Neural progenitor cell (in vitro differentiated cells): Measurements from ENCODE around the gene SPP2. TPM values are rescaled to one million over a fixed set of nuclear protein-coding genes. Genes with fewer than 3 reads are reported as not detected.

Source experiments
- DNase-seq: peaks from one replicate; pipeline ENCODE4 v3.0.0-alpha.2; 2016; ENCODE audit warnings: low spot score
- H2AFZ ChIP-seq: fragments of 200-600 bp; sonication (generic); replicated peaks from 2 replicates; pipeline ENCODE4 v1.6.1; 2016; ENCODE audit warnings: antibody characterized with exemption
- H3F3A ChIP-seq: fragments of 200-600 bp; sonication (generic); 2 replicates; pipeline ENCODE4 v1.6.1; 2016; ENCODE audit warnings: antibody characterized with exemption, low read depth
- H3K27ac ChIP-seq: fragments of 200-600 bp; sonication (generic); 2 replicates; pipeline ENCODE4 v1.5.1; 2016; ENCODE audit warnings: mild to moderate bottlenecking
- H3K27me3 ChIP-seq: fragments of 200-600 bp; sonication (generic); 2 replicates; pipeline ENCODE4 v1.6.1; 2016; ENCODE audit warnings: mild to moderate bottlenecking, moderate library complexity
- H3K36me3 ChIP-seq: fragments of 200-600 bp; sonication (generic); 2 replicates; pipeline ENCODE4 v1.5.1; 2016
- H3K4me1 ChIP-seq: fragments of 200-600 bp; sonication (generic); 2 replicates; pipeline ENCODE4 v1.6.1; 2016; ENCODE audit warnings: mixed run types
- H3K4me2 ChIP-seq: fragments of 200-600 bp; sonication (generic); 2 replicates; pipeline ENCODE4 v1.6.1; 2016
- H3K4me3 ChIP-seq: fragments of 200-600 bp; sonication (generic); 2 replicates; pipeline ENCODE4 v1.5.1; 2016
- H3K79me2 ChIP-seq: fragments of 200-600 bp; sonication (generic); 2 replicates; pipeline ENCODE4 v1.6.1; 2016; ENCODE audit warnings: low read depth
- H3K9ac ChIP-seq: fragments of 200-600 bp; sonication (generic); 2 replicates; pipeline ENCODE4 v1.6.1; 2016
- H3K9me3 ChIP-seq: fragments of 200-600 bp; sonication (generic); 2 replicates; pipeline ENCODE4 v1.5.1; 2016; ENCODE audit warnings: low read depth
- H4K20me1 ChIP-seq: fragments of 200-600 bp; sonication (generic); 2 replicates; pipeline ENCODE4 v1.6.1; 2016; ENCODE audit warnings: low read depth
- H3K27ac Mint-ChIP-seq: 3 replicates; pipeline ENCODE4 v1.8.0; 2021; ENCODE audit warnings: mixed read lengths
- H3K27me3 Mint-ChIP-seq: 2 replicates; pipeline ENCODE4 v1.8.0; 2022; ENCODE audit warnings: low read depth, mild to moderate bottlenecking, inconsistent platforms, moderate library complexity, mixed read lengths; ENCODE audit not compliant: insufficient read depth
- H3K36me3 Mint-ChIP-seq: 3 replicates; pipeline ENCODE4 v1.8.0; 2021; ENCODE audit warnings: mixed read lengths
- H3K4me1 Mint-ChIP-seq: 3 replicates; pipeline ENCODE4 v1.8.0; 2021; ENCODE audit warnings: mixed read lengths
- H3K4me3 Mint-ChIP-seq: 3 replicates; pipeline ENCODE4 v1.8.0; 2021; ENCODE audit warnings: mild to moderate bottlenecking, moderate library complexity, mixed read lengths
- H3K9me3 Mint-ChIP-seq: 3 replicates; pipeline ENCODE4 v1.8.0; 2020; ENCODE audit warnings: mixed read lengths
- EZH2 ChIP-seq: fragments of 200-600 bp; sonication (generic); IDR thresholded peaks from 2 replicates; pipeline ENCODE4 v1.6.1; 2017; ENCODE audit warnings: antibody characterized with exemption, mild to moderate bottlenecking, moderate library complexity
- EZH2phosphoT487 ChIP-seq: fragments of 200-600 bp; sonication (generic); IDR thresholded peaks from 2 replicates; pipeline ENCODE4 v1.6.1; 2017; ENCODE audit warnings: antibody characterized with exemption
- total RNA-seq: library from RNA; depleted of rRNA; stranded (reverse); fragments of >200 nt; gene quantifications from 2 replicates; pipeline ENCODE4 v1.2.3, GENCODE V29; 2015; ENCODE audit warnings: low replicate concordance
- TF ChIP-seq, protein P1 (sequence below): fragments of 200-600 bp; sonication (generic); IDR thresholded peaks from 2 replicates; pipeline ENCODE4 v1.5.1; 2017; ENCODE audit warnings: antibody characterized with exemption, mild to moderate bottlenecking

The SPP2 gene
- total RNA-seq, 1 donor from 2014 or later, result not detected

DNA sequence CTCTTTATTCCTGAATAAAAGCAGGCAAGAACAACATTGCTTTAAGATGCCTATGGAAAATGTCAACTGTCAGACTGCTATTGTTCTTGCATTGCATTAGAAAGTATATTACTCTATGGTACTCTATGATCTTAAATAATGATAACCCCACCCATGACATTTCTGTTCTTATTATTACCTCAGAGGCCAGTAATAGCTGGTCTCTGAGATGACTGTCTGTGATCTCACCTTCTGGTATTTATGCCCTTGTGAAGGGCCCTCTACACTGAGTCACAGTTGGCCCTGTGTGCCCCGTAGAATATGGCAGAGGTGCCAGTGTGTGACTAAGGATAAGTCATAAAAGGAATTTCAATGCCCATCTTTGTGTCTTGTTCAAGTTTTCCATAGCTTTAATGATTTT, 61.0 kb downstream of the SPP2 start:
- no peak overlapping the region for H2AFZ ChIP-seq
- no peak overlapping the region for H3K27ac ChIP-seq
- TF ChIP-seq EZH2phosphoT487 (no peak), EZH2 (no peak)
- TF ChIP-seq, protein P1, sequence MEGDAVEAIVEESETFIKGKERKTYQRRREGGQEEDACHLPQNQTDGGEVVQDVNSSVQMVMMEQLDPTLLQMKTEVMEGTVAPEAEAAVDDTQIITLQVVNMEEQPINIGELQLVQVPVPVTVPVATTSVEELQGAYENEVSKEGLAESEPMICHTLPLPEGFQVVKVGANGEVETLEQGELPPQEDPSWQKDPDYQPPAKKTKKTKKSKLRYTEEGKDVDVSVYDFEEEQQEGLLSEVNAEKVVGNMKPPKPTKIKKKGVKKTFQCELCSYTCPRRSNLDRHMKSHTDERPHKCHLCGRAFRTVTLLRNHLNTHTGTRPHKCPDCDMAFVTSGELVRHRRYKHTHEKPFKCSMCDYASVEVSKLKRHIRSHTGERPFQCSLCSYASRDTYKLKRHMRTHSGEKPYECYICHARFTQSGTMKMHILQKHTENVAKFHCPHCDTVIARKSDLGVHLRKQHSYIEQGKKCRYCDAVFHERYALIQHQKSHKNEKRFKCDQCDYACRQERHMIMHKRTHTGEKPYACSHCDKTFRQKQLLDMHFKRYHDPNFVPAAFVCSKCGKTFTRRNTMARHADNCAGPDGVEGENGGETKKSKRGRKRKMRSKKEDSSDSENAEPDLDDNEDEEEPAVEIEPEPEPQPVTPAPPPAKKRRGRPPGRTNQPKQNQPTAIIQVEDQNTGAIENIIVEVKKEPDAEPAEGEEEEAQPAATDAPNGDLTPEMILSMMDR, result no peak
- Mint-ChIP-seq H3K27me3 (peaks cover 5% of the 10 kb centered on the region), H3K9me3 (peaks cover 3% of the 10 kb centered on the region), H3K36me3 (no peaks in the 10 kb centered on the region), H3K4me1 (no peaks in the 10 kb centered on the region), H3K4me3 (no peak overlapping the region), H3K27ac (no peak overlapping the region)
- H3F3A ChIP-seq, result no peaks in the 10 kb centered on the region
- H3K4me2 ChIP-seq, result no peak overlapping the region
- no peak for DNase-seq
- H3K27me3 ChIP-seq, result no peaks in the 10 kb centered on the region
- no peaks in the 10 kb centered on the region for H3K79me2 ChIP-seq
- no peaks in the 10 kb centered on the region for H3K9me3 ChIP-seq
- no peaks in the 10 kb centered on the region for H3K4me1 ChIP-seq
- no peak overlapping the region for H3K4me3 ChIP-seq
- no peak overlapping the region for H3K9ac ChIP-seq
- no peaks in the 10 kb centered on the region for H3K36me3 ChIP-seq
- H4K20me1 ChIP-seq, result no peaks in the 10 kb centered on the region

DNA sequence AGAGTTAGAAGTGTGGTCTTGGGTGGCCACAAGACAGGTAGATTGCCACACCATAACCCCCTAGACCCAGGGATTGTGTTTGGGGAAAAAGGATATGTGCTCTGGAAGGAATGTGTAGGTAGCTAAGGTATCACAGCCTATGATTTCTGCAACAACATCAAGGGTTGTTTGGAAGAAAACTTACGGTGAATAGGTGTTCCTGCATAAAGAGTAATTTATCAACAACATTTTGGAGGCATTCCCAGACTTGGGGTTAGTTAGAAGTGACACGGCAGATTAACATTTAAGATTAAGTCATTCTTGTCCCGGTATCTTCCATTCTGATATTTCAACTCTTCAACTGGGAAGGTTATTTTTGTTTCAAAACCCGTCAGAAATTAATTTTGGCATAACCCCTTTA, 65.5 kb downstream of the SPP2 start:
- H3K27me3 ChIP-seq, result no peaks in the 10 kb centered on the region
- no peak overlapping the region for H3K4me3 Mint-ChIP-seq
- no peak overlapping the region for H3K4me2 ChIP-seq
- no peak overlapping the region for H3K4me3 ChIP-seq
- TF ChIP-seq EZH2 (no peak), EZH2phosphoT487 (no peak)
- TF ChIP-seq, protein P1, result no peak
- no peaks in the 10 kb centered on the region for H3K4me1 Mint-ChIP-seq
- H3K79me2 ChIP-seq, result no peaks in the 10 kb centered on the region
- no peak for DNase-seq
- H3K36me3 ChIP-seq, result no peaks in the 10 kb centered on the region
- no peaks in the 10 kb centered on the region for H4K20me1 ChIP-seq
- no peak overlapping the region for H3K27ac ChIP-seq
- no peak overlapping the region for H3K27ac Mint-ChIP-seq
- no peak overlapping the region for H3K9ac ChIP-seq
- no peaks in the 10 kb centered on the region for H3K9me3 ChIP-seq
- H3K4me1 ChIP-seq, result no peaks in the 10 kb centered on the region
- no peaks in the 10 kb centered on the region for H3K36me3 Mint-ChIP-seq
- no peaks in the 10 kb centered on the region for H3F3A ChIP-seq
- H2AFZ ChIP-seq, result no peak overlapping the region
- no peaks in the 10 kb centered on the region for H3K27me3 Mint-ChIP-seq
- H3K9me3 Mint-ChIP-seq, result peaks cover 3% of the 10 kb centered on the region

DNA sequence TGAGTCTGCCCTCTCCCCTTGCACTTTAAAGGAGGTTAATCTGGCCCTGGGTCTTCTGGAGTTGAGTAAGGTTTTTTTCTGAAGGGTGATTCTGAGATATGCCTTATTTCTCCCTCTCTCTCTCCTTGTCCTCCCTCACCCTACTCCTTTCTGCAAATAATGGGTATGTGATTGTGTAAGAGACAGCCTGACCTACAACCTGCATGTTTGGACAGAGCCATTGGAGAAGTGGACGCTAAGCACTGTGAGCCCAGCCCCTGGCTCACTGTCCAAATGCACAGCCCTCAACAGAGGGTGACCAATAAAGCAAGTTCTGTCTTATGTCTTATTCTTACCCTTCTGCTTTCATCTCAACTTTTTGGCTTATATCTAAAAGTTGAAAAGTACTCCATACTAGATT, 71.5 kb downstream of the SPP2 start:
- H3K27ac Mint-ChIP-seq, result no peak overlapping the region
- H3F3A ChIP-seq, result no peaks in the 10 kb centered on the region
- H3K4me3 Mint-ChIP-seq, result no peak overlapping the region
- H3K79me2 ChIP-seq, result no peaks in the 10 kb centered on the region
- TF ChIP-seq, protein P1, result no peak
- TF ChIP-seq EZH2, result no peak
- H3K36me3 Mint-ChIP-seq, result no peaks in the 10 kb centered on the region
- no peaks in the 10 kb centered on the region for H3K4me1 ChIP-seq
- H3K9me3 Mint-ChIP-seq, result no peaks in the 10 kb centered on the region
- H4K20me1 ChIP-seq, result no peaks in the 10 kb centered on the region
- H3K4me2 ChIP-seq, result no peak overlapping the region
- no peaks in the 10 kb centered on the region for H3K27me3 Mint-ChIP-seq
- H3K27ac ChIP-seq, result no peak overlapping the region
- H3K27me3 ChIP-seq, result no peaks in the 10 kb centered on the region
- no peak overlapping the region for H3K9ac ChIP-seq
- no peak overlapping the region for H3K4me3 ChIP-seq
- H3K4me1 Mint-ChIP-seq, result no peaks in the 10 kb centered on the region
- H3K36me3 ChIP-seq, result no peaks in the 10 kb centered on the region
- no peak overlapping the region for H2AFZ ChIP-seq
- DNase-seq, result no peak
- H3K9me3 ChIP-seq, result no peaks in the 10 kb centered on the region
